HG03460 (cell line): ENCODE results near the gene FBXW8.

Experiments
- ATAC-seq: cut with Tn5 transposase; IDR thresholded peaks from one replicate; pipeline ENCODE4 v1.9.1; 2021; ENCODE audit not compliant: unreplicated experiment

FBXW8 gene

GRCh38 chr12:116955382-116956021, 44.8 kb downstream of the FBXW8 start:
- no peak for ATAC-seq

- no peak for ATAC-seq
Measured at GRCh38 chr12:116958402-116959197, 47.9 kb downstream of the FBXW8 start.

- no peak for ATAC-seq
Measured at GRCh38 chr12:116959198-116959460, 48.4 kb downstream of the FBXW8 start.

DNA sequence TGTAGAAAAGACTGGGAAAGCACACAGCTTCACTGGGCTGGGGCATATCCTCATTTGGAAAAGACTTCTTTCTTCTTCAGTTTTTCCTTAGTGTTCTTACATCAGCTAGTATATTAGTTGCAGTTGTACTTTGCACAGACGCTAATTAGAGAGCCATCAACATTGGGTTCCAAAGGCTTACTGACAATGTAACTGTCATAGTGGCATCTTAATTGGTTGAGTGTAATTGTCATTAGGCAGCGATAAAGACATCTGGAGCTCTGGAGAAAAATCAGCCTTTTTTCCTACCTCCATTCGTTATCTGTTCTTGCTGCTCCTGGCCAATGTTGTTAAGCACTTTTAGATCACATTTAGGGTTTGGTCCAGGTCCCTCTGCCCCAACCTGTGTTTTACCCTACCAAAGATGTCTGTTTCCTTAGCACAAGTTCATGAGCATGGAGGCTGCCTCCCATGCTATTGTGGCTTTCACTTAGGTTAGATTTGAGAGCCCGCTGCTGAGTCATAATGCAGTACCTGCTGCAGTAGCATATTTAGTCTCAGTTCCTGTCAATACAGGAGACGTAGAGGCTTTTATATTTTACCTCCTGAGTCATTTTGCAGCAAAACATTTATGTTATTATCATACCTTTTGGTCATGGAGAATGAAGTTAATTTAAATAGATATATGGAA, 49.2 kb downstream of the FBXW8 start:
- ATAC-seq, result peak; percentile 98

- ATAC-seq, result no peak
Measured at GRCh38 chr12:116962197-116962596, 51.4 kb downstream of the FBXW8 start.

- ATAC-seq, result no peak
Measured at GRCh38 chr12:116962783-116963356, 52.1 kb downstream of the FBXW8 start.

DNA sequence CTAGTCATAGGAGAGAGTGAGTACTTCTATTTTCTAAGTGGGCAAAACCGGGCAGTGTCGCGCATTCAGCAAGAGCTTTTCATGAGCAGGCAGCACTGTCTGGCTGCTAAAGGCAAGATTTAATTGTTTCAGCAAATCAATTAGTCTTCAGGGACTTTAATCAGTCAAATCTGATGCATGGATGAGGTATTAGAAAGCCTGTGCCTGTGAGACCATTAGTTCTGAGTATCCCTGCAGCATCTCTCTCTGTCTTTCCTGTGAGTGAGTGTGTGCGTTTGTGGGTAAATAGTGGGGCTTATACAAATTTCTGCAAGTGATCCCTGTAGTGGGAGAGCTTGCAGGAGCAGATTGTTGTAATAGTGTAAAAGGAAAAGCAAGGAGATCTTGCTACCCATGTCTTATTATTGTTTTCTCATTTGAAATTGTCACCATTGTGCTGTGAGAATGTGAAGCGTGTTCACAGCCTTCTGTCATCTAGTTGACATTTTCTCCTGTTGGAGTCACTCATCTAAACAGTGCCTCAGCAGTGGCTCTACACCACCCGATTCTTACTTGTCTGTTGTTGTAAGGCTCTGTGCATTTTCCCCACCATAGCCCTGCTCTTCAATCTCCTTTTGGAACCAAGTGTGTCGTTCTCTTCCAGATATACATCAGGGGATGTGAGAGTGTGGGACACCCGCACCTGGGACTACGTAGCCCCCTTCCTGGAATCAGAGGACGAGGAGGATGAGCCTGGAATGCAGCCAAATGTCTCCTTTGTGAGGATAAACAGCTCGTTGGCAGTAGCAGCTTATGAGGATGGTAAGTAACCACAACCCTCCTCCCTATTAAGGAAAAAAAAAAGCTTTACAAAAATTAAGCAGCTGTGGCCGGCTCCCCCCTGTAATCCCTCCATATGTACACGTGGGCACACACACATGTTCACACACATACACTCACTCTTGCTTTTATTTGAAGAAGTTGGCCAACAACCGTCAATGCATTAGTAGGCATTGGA, 53.6 kb downstream of the FBXW8 start:
- no peak for ATAC-seq

DNA sequence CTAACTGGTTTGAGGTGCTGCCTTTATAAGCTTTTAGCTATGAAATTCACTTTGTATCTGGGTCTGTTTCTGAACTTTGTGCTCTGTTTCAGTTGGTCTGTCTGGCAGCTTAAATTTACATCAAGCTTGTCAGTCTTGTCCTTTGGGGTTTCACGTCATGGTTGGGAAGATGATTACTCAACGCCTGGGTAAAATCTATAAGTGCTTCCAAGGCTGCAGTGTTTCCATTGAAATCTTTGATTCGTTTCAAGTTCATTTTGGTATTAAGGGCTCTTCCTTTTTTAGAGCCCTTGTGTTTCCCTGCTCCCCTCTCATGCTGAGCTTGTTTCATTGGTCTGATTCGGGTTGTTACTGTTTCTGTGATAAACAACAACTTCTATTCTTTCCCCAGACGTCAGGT, 58.2 kb downstream of the FBXW8 start:
- no peak for ATAC-seq

DNA sequence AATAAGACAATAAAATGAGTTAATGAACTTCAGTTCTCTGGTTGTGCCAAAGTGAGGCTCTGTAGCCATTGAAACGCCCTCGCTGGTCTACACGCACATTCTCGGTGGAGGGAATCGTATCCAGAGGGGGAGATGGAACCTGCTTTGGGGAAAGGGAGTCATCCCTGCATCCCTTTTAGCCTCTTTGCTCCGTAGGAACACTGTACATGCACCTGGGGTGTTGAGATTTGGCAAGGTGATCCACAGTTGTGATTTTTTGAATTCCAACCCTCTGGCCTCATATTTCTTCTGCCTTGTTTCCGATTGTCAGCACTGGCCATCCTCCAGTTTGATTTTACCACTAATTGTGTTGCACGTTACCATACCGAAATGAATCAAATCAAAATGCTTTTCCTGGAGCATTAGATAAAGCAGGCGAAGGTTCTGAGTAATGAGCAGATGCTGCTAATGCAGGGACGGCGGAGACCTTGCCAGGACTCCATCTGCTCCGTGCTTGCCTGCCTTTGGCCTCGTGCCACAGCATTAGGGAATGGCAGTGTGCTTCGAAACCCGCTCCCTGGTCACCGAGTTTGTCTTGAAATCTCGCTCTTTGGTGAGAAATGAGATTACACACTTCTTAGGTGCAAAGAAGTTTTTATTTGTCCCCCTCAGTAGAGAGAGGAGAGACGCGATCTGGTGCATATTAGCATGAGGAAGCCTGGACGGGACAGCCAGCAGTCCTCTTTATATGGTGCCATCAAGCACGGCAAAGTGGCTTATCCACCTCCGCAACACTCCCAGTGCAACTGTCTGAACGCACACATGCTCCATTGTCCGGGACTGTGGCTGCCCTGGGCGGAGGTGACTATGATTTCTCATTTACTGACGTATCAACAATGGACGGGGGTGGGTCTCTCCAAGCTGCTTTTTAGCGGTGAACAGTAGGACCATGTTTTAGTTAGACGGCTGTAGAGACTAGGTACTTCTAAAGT, 59.1 kb downstream of the FBXW8 start:
- no peak for ATAC-seq

DNA sequence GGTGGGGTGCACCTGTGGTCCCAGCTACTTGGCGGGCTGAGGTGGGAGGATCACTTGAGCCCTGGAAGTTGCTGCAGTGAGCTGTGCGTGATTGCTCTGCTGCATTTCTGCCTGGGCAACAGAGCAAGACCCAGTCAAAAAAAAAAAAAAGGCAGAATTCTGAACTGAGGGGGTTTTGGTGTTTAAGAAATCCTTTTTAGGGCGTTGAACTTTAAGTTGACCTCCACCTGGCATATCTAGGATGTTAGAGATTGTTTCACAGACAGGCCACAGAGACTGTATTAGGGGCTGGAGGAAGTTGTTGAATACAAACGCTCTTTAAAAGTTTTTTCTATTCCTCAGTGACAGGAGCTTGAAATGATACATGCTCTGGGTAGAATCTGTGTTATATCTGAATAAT, 60.5 kb downstream of the FBXW8 start:
- ATAC-seq, result no peak

DNA sequence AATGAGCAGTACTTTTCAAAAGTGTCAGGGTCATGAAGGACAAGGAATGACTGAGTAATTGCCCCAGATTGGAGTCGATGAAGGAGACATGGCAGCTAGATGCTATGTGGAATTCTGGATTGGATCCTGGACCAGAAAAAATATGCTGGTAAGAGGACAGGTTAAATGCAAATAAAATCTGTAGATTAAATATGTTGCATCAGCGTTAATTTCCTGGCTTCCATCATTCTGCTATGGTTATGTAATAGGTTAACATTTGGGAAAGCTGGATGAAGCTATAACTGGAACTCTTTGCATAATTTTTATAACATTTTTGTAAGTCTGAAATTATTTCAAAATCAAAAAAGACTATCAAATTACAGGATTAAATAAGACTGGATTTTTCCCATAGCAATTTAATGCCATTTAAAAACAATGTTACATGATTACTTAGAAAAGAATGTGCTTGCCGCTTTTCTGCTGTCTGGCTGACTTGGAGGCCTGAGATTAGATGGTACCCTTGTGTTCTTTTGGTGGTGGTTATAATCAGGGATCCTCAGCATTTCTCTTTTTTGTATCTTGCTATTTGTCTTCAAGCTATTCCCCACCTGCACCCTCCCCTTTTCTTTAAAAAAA, 65.1 kb downstream of the FBXW8 start:
- ATAC-seq, result no peak

- no peak for ATAC-seq
Measured at GRCh38 chr12:116977465-116978380, 67.0 kb downstream of the FBXW8 start.

- ATAC-seq, result no peak
Measured at GRCh38 chr12:116978791-116979508, 68.2 kb downstream of the FBXW8 start.

- ATAC-seq, result no peak
Measured at GRCh38 chr12:116980083-116980482, 69.3 kb downstream of the FBXW8 start.

DNA sequence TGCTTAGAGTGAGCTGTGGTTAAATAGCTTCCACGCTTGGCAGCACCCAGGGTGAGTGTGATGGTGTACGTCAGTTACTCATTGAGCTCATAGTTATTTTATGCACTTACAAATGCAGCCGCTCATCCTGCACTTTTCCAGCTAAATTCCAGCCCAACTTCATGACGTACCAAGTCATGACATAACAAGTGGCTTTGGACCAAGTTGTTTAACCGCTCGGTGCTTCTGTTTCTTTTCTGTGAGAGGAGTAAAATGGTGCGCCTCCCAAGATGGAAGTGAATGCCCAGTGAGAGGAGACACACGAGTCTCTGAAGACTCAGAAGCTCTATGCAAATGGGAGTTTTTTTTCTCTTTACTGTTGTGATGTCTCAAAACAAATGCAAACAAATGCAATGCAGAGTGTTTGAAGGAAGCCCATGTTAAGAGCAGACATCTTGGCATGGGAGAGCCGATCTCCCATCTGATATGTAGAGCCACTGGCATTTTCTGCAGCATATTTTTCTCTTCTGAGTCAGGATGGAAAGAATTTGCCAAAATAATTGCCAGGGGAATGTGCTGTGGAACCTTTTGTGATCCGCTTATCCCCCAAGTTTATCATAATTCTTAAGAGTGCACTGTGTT, 72.2 kb downstream of the FBXW8 start:
- no peak for ATAC-seq

DNA sequence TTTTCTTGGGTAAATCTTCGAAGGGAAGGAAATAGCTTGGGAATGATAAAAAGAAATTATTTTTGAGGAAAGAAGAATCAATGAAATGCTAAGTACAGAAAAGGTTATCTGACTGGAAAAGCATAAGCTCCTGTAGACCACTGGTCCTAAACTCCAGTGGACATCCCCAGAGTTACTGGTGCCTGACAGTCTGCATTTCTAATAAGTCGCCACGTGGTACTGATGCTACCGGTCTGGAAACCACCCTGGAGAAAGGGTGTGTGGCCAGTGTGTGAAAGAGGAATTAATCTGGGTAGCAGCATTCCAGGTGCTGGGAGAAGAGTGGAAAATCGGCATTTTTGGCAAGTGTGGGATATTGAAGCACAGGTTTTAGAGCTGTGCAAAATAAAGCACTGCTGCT, 73.3 kb downstream of the FBXW8 start:
- no peak for ATAC-seq

- ATAC-seq, result no peak
Measured at GRCh38 chr12:116990329-116990728, 79.6 kb downstream of the FBXW8 start.
